NAMALWA (cell line): ENCODE results near the gene FHIT.
A peak's percentile ranks its signal among the peaks of the same experiment; 100 is the strongest.

Experiments used
- DNase-seq: peaks from one replicate; pipeline ENCODE4 v3.0.0-alpha.2; 2015; ENCODE audit warnings: low spot score

The FHIT gene

GRCh38 chr3:59876533-59877062 lies 1374.7 kb downstream of the FHIT start:
- no peak for DNase-seq

- DNase-seq: no peak
These were observed 1377.5 kb downstream of the FHIT start for GRCh38 chr3:59873576-59874230.

GRCh38 chr3:59872128-59872527 lies 1379.1 kb downstream of the FHIT start:
- DNase-seq: no peak

GRCh38 chr3:59867185-59868002 lies 1383.9 kb downstream of the FHIT start:
- no peak for DNase-seq

- DNase-seq: no peak
These were observed 1385.2 kb downstream of the FHIT start for GRCh38 chr3:59866076-59866475.

- no peak for DNase-seq
These were observed 1385.9 kb downstream of the FHIT start for GRCh38 chr3:59865351-59865750.

- no peak for DNase-seq
These were observed 1388.6 kb downstream of the FHIT start for GRCh38 chr3:59862686-59863085.

- DNase-seq: peak; percentile 66
These were observed 1393.5 kb downstream of the FHIT start for GRCh38 chr3:59857589-59858346.

GRCh38 chr3:59856934-59857460 lies 1394.3 kb downstream of the FHIT start:
- DNase-seq: no peak

GRCh38 chr3:59854061-59854709 lies 1397.1 kb downstream of the FHIT start:
- DNase-seq: no peak

- DNase-seq: no peak
These were observed 1400.8 kb downstream of the FHIT start for GRCh38 chr3:59850417-59850816.

- no peak for DNase-seq
These were observed 1405.9 kb downstream of the FHIT start for GRCh38 chr3:59845386-59845785.

GRCh38 chr3:59843821-59844220 lies 1407.4 kb downstream of the FHIT start:
- no peak for DNase-seq

GRCh38 chr3:59839810-59840515 lies 1411.3 kb downstream of the FHIT start:
- DNase-seq: no peak

- no peak for DNase-seq
These were observed 1412.0 kb downstream of the FHIT start for GRCh38 chr3:59839283-59839682.

GRCh38 chr3:59836531-59836930 lies 1414.7 kb downstream of the FHIT start:
- peak; percentile 0 for DNase-seq

- no peak for DNase-seq
These were observed 1418.5 kb downstream of the FHIT start for GRCh38 chr3:59832702-59833101.

GRCh38 chr3:59832241-59832640 lies 1419.0 kb downstream of the FHIT start:
- no peak for DNase-seq

- DNase-seq: no peak
These were observed 1419.9 kb downstream of the FHIT start for GRCh38 chr3:59831394-59831793.

- DNase-seq: no peak
These were observed 1421.7 kb downstream of the FHIT start for GRCh38 chr3:59829527-59829926.

- DNase-seq: no peak
These were observed 1426.4 kb downstream of the FHIT start for GRCh38 chr3:59824876-59825275.
